Smooth muscle cell (in vitro differentiated cells): Measurements from ENCODE around the gene AIM2. TPM values are rescaled to one million over a fixed set of nuclear protein-coding genes. Genes with fewer than 3 reads are reported as not detected.
"Not testable (repeated sequence)": the region's sequence is repeated elsewhere in the genome, so short reads cannot be mapped to it uniquely, and the experiment has no call there.

Experiments used
- DNase-seq: peaks from one replicate; lab custom pipeline; 2025; ENCODE audit not compliant: unreplicated experiment; lab: John Stamatoyannopoulos, UW
- H2AFZ ChIP-seq: fragments of 200-600 bp; sonication (generic); 2 replicates; pipeline ENCODE4 v1.6.0; 2016; ENCODE audit warnings: antibody characterized with exemption, low read depth, mild to moderate bottlenecking
- H3F3A ChIP-seq: fragments of 200-600 bp; sonication (generic); 2 replicates; pipeline ENCODE4 v1.6.0; 2017; ENCODE audit warnings: antibody characterized with exemption, low read depth
- H3K27ac ChIP-seq: fragments of 200-600 bp; sonication (generic); 2 replicates; pipeline ENCODE4 v1.5.1; 2016; ENCODE audit warnings: low read depth, mild to moderate bottlenecking
- H3K27me3 ChIP-seq: fragments of 200-600 bp; sonication (generic); 2 replicates; pipeline ENCODE4 v1.6.1; 2016; ENCODE audit warnings: low read depth, mild to moderate bottlenecking
- H3K36me3 ChIP-seq: fragments of 200-600 bp; sonication (generic); 2 replicates; pipeline ENCODE4 v1.5.1; 2016; ENCODE audit warnings: low read depth
- H3K4me1 ChIP-seq: fragments of 200-600 bp; sonication (generic); 2 replicates; pipeline ENCODE4 v1.5.1; 2016; ENCODE audit warnings: low read depth
- H3K4me2 ChIP-seq: fragments of 200-600 bp; sonication (generic); 2 replicates; pipeline ENCODE4 v1.6.0; 2016; ENCODE audit warnings: mild to moderate bottlenecking
- H3K4me3 ChIP-seq: fragments of 200-600 bp; sonication (generic); 2 replicates; pipeline ENCODE4 v1.5.1; 2016; ENCODE audit warnings: mild to moderate bottlenecking
- H3K79me2 ChIP-seq: fragments of 200-600 bp; sonication (generic); 2 replicates; pipeline ENCODE4 v1.6.0; 2016; ENCODE audit warnings: low read depth, mild to moderate bottlenecking
- H3K9ac ChIP-seq: fragments of 200-600 bp; sonication (generic); 2 replicates; pipeline ENCODE4 v1.6.0; 2016; ENCODE audit warnings: low read depth
- H3K9me3 ChIP-seq: fragments of 200-600 bp; sonication (generic); replicated peaks from 2 replicates; pipeline ENCODE4 v1.5.1; 2016; ENCODE audit warnings: low read depth
- H4K20me1 ChIP-seq: fragments of 200-600 bp; sonication (generic); 2 replicates; pipeline ENCODE4 v1.6.0; 2016; ENCODE audit warnings: low read depth
- WGBS: methylation state at CpG from one replicate; pipeline ENCODE4 v1.1.7; 2016; ENCODE audit warnings: low lambda C conversion rate; 5-methylcytosine and 5-hydroxymethylcytosine counted together
- polyA plus RNA-seq: library from polyadenylated mRNA; unstranded; fragments of >200 nt; fragmentation: Nextera tagmentation; extraction: Ambion mirVana; gene quantifications from 2 replicates; pipeline ENCODE4 v1.2.1, GENCODE V29; 2016
- total RNA-seq: library from RNA; depleted of rRNA; stranded (reverse); fragments of >200 nt; gene quantifications from 2 replicates; pipeline ENCODE4 v1.2.3, GENCODE V29; 2014
- TF ChIP-seq, protein P1 (sequence below): fragments of 200-600 bp; sonication (generic); IDR thresholded peaks from 2 replicates; pipeline ENCODE4 v1.5.1; 2017; ENCODE audit warnings: borderline replicate concordance, mild to moderate bottlenecking, antibody characterized with exemption; ENCODE audit not compliant: insufficient read depth, poor library complexity, severe bottlenecking

AIM2 gene
- total and polyA plus RNA-seq, 2 experiments from 2014 or later = 0.87 to 1.2 TPM

DNA sequence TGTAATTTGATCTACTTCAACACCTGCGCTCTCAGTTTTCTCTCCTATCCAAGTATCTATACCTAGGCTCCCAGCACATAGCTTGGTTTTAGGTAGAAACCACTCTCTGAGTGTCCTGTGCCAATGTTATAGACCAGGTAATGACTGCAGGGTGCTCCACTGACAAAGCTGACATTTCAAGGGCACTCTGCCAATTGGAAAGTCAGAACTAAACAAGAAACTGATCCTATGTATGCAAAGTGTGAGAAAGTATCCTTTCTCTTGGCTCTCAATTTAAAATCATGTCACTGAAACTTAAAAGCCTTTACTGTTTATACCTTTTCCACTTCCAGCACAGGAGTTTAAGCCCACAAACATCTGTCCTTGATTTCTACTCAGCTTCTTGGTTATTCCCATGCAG is 45.0 kb upstream of the AIM2 start:
- Histone ChIP-seq H3K9ac (no peak overlapping the region), H3K79me2 (no peaks in the 10 kb centered on the region), H4K20me1 (no peaks in the 10 kb centered on the region), H3K27me3 (no peaks in the 10 kb centered on the region), H3K36me3 (no peaks in the 10 kb centered on the region), H3K4me3 (no peak overlapping the region), H3K4me2 (no peak overlapping the region), H3K4me1 (no peaks in the 10 kb centered on the region), H3K27ac (no peak overlapping the region), H3F3A (no peaks in the 10 kb centered on the region), H3K9me3 (no peaks in the 10 kb centered on the region), H2AFZ (no peak overlapping the region)
- TF ChIP-seq, protein P1, sequence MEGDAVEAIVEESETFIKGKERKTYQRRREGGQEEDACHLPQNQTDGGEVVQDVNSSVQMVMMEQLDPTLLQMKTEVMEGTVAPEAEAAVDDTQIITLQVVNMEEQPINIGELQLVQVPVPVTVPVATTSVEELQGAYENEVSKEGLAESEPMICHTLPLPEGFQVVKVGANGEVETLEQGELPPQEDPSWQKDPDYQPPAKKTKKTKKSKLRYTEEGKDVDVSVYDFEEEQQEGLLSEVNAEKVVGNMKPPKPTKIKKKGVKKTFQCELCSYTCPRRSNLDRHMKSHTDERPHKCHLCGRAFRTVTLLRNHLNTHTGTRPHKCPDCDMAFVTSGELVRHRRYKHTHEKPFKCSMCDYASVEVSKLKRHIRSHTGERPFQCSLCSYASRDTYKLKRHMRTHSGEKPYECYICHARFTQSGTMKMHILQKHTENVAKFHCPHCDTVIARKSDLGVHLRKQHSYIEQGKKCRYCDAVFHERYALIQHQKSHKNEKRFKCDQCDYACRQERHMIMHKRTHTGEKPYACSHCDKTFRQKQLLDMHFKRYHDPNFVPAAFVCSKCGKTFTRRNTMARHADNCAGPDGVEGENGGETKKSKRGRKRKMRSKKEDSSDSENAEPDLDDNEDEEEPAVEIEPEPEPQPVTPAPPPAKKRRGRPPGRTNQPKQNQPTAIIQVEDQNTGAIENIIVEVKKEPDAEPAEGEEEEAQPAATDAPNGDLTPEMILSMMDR = no peak
- WGBS = 79% methylated on average over 1 of the region's 1 CpG
- DNase-seq = no peak

DNA sequence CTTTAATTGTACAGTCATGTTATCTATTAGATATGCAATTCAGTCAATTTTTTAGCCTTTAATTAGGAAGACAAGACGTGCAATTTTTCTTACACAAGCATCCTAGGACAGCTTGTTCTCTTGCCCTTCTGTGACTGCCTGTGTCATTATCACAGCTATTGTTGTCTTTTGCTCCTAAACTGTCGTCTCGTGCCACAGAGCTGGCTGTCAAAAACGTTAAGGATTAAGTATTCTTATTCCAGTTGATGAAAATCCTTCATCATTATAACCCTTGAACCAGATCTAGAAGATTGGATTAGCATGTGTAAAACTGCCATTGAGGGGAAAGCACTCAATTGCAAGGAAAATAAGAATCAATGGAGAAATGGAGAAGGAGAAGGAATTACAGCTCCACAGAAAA is 43.8 kb upstream of the AIM2 start:
- H2AFZ ChIP-seq = no peak overlapping the region
- H3F3A ChIP-seq = no peaks in the 10 kb centered on the region
- no peak overlapping the region for H3K27ac ChIP-seq
- TF ChIP-seq, protein P1 = no peak
- H3K36me3 ChIP-seq = no peaks in the 10 kb centered on the region
- no peak overlapping the region for H3K4me3 ChIP-seq
- no peaks in the 10 kb centered on the region for H3K79me2 ChIP-seq
- H4K20me1 ChIP-seq = no peaks in the 10 kb centered on the region
- no peak for DNase-seq
- no peaks in the 10 kb centered on the region for H3K9me3 ChIP-seq
- 66% methylated on average over 4 of the region's 4 CpGs for WGBS
- H3K4me1 ChIP-seq = no peaks in the 10 kb centered on the region
- no peaks in the 10 kb centered on the region for H3K27me3 ChIP-seq
- no peak overlapping the region for H3K4me2 ChIP-seq
- no peak overlapping the region for H3K9ac ChIP-seq

DNA sequence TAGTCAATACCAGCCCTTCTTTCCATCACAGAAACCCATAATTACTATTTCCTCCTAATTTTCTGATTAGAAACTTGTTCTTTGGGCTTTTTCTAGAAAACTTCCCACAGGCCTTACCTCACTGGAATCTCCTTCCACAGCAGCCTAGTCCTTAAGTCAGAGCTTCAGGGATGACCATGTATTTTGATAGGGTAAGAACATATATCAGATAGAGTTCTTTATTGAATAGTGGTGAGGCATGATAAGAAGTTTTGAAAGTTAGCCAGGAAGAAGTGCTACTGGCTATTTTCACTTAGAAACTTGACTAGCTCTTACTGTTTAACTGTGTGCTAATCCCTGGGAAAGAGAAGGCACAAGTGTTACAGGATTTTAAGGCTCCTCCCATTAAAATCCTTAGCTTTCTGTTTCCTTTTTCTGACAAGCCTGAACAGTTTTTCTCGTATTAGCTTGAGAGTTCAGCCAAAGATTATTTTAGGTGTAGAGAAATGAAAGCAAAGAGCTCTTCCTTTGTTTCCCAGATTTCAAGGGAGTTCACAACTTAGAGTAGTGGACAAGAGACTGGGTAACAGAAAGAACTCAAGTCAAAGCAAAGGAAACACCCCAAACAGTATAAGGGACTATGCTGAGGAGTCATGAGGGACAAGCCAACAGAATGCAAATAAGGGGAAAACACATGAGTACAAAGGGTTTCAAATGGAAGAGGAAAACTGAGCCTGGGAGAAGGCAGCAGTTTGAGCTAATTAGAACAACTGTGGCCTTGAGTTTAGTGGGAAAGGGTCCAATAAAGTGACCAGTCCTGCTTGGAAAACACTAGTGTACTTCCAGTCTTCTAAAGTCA is 37.2 kb upstream of the AIM2 start:
- no peak overlapping the region for H3K4me2 ChIP-seq
- peaks cover 6% of the 10 kb centered on the region for H3K4me1 ChIP-seq
- H3K4me3 ChIP-seq = no peak overlapping the region
- whole genome bisulfite sequencing = 30% methylated on average over 1 of the region's 1 CpG
- H4K20me1 ChIP-seq = no peaks in the 10 kb centered on the region
- no peaks in the 10 kb centered on the region for H3K9me3 ChIP-seq
- H3K27me3 ChIP-seq = no peaks in the 10 kb centered on the region
- no peak overlapping the region for H3K27ac ChIP-seq
- TF ChIP-seq, protein P1 = no peak
- no peak for DNase-seq
- H3K79me2 ChIP-seq = no peaks in the 10 kb centered on the region
- H3F3A ChIP-seq = no peaks in the 10 kb centered on the region
- no peak overlapping the region for H2AFZ ChIP-seq
- H3K36me3 ChIP-seq = no peaks in the 10 kb centered on the region
- no peak overlapping the region for H3K9ac ChIP-seq

DNA sequence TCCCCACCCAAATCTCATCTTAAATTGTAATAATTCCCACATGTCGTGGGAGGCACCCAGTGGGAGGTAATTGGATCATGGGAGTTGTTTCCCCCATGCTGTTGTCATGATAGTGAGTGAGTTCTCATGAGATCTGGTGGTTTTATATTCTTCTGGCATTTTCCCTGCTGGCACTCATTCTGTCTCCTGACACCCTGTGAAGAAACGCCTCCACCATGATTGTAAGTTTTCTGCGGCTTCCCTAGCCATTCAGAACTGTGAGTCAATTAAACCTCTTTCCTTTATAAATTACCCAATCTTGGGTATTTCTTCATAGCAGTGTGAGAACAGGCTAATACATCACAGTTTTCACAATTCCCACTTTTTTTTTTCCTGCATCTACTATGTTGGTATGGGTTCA is 26.5 kb upstream of the AIM2 start:
- not testable (repeated sequence) for H3K36me3 ChIP-seq, H3K79me2 ChIP-seq, H2AFZ ChIP-seq, H3K4me3 ChIP-seq, DNase-seq, H3K27me3 ChIP-seq, H3K27ac ChIP-seq, H3F3A ChIP-seq, H4K20me1 ChIP-seq, H3K9ac ChIP-seq, H3K4me2 ChIP-seq, H3K9me3 ChIP-seq, H3K4me1 ChIP-seq
- WGBS = 87% methylated on average over 3 of the region's 3 CpGs
